ENCODE measurements around the gene FIG4.

DNA sequence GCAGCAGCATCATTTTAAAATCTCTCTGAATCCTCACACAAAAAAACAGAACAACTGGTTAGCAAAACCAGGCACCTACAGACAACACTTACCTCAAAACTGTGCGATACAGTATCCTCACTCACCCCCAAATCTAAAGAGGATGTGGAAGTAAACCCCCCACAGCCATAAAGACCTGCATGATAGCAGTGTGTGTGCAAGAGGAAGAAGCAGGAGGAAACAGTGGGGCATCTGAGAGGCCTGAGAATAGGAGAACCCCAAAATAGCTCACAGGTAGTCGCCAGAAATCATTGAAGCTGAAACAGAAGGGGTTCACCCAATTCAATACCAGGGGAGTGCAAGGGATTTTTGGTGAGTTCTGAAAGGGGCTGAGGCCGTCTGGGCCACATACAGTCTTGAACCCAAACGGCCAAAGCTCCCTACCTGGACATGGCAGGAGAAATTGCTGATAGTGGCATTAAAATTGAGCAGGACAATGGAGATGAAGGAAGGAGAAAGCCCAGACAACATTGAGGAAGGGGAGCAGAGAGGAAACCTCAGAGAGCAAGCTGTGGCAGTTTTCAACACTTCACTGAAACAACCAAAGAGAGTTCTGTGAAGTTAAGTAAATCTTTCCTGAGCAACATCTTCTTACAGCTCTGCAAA is 129.7 kb downstream of the FIG4 start:
- TF ChIP-seq NR3C1 (CRISPR knock-in tag; conservative IDR thresholded peaks at IDR 0.05; ENCODE audit: low read depth) (no peak), PRDM15 (CRISPR knock-in tag; IDR thresholded peaks at IDR 0.05) (no peak), ZNF121 (CRISPR knock-in tag; IDR thresholded peaks at IDR 0.05) (no peak), MAX (CRISPR knock-in tag; IDR thresholded peaks at IDR 0.05) (no peak), SMAD3 (CRISPR knock-in tag; IDR thresholded peaks at IDR 0.05; ENCODE audit: borderline replicate concordance) (no peak), ARID4B (CRISPR knock-in tag; IDR thresholded peaks at IDR 0.05; ENCODE audit: borderline replicate concordance) (no peak), ZNF416 (CRISPR knock-in tag; IDR thresholded peaks at IDR 0.05) (no peak), KAT7 (CRISPR knock-in tag; IDR thresholded peaks at IDR 0.05; ENCODE audit: borderline replicate concordance) (no peak), JUN (CRISPR knock-in tag; IDR thresholded peaks at IDR 0.05) (no peak)
- TF ChIP-seq, protein P1, sequence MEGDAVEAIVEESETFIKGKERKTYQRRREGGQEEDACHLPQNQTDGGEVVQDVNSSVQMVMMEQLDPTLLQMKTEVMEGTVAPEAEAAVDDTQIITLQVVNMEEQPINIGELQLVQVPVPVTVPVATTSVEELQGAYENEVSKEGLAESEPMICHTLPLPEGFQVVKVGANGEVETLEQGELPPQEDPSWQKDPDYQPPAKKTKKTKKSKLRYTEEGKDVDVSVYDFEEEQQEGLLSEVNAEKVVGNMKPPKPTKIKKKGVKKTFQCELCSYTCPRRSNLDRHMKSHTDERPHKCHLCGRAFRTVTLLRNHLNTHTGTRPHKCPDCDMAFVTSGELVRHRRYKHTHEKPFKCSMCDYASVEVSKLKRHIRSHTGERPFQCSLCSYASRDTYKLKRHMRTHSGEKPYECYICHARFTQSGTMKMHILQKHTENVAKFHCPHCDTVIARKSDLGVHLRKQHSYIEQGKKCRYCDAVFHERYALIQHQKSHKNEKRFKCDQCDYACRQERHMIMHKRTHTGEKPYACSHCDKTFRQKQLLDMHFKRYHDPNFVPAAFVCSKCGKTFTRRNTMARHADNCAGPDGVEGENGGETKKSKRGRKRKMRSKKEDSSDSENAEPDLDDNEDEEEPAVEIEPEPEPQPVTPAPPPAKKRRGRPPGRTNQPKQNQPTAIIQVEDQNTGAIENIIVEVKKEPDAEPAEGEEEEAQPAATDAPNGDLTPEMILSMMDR (IDR thresholded peaks at IDR 0.05) = no peak
- TF ChIP-seq, protein P2, sequence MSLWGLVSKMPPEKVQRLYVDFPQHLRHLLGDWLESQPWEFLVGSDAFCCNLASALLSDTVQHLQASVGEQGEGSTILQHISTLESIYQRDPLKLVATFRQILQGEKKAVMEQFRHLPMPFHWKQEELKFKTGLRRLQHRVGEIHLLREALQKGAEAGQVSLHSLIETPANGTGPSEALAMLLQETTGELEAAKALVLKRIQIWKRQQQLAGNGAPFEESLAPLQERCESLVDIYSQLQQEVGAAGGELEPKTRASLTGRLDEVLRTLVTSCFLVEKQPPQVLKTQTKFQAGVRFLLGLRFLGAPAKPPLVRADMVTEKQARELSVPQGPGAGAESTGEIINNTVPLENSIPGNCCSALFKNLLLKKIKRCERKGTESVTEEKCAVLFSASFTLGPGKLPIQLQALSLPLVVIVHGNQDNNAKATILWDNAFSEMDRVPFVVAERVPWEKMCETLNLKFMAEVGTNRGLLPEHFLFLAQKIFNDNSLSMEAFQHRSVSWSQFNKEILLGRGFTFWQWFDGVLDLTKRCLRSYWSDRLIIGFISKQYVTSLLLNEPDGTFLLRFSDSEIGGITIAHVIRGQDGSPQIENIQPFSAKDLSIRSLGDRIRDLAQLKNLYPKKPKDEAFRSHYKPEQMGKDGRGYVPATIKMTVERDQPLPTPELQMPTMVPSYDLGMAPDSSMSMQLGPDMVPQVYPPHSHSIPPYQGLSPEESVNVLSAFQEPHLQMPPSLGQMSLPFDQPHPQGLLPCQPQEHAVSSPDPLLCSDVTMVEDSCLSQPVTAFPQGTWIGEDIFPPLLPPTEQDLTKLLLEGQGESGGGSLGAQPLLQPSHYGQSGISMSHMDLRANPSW (CRISPR knock-in tag; conservative IDR thresholded peaks at IDR 0.05; ENCODE audit: low read depth) = no peak
- TF ChIP-seq, protein P3, sequence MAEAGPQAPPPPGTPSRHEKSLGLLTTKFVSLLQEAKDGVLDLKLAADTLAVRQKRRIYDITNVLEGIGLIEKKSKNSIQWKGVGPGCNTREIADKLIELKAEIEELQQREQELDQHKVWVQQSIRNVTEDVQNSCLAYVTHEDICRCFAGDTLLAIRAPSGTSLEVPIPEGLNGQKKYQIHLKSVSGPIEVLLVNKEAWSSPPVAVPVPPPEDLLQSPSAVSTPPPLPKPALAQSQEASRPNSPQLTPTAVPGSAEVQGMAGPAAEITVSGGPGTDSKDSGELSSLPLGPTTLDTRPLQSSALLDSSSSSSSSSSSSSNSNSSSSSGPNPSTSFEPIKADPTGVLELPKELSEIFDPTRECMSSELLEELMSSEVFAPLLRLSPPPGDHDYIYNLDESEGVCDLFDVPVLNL (CRISPR knock-in tag; IDR thresholded peaks at IDR 0.05; ENCODE audit: borderline replicate concordance, low read depth) = no peak

Measured in WTC11 (cell line).